Measurements from ENCODE around the gene MTF1. TPM values are rescaled to one million over a fixed set of nuclear protein-coding genes. Genes with fewer than 3 reads are reported as not detected.

Gene MTF1
- total RNA-seq, 2 experiments from 2014 or later: 21.0 to 22.5 TPM

GRCh38 chr1:37861151-37861550, 1.8 kb upstream of the MTF1 start:
- Mint-ChIP-seq H3K36me3 (ENCODE audit: low read depth) (peaks cover 30% of the 10 kb centered on the region), H3K4me1 (peaks cover 27% of the 10 kb centered on the region), H3K4me3 (no peak overlapping the region), H3K27ac (no peak overlapping the region), H3K9me3 (no peaks in the 10 kb centered on the region), H3K27me3 (no peaks in the 10 kb centered on the region)
- ChIA-PET POLR2A (no interaction called here), CTCF (interaction anchor here (1.1 to 2.6 kb wide), 3 partner anchors 10 to 234 kb away, joined by 3 to 13 read pairs (median 12); no protein-coding TSS in a partner anchor)
- no peak for DNase-seq

GRCh38 chr1:37860346-37860666, 914 bp upstream of the MTF1 start:
- Mint-ChIP-seq H3K4me3 (peak overlapping the region; percentile 93), H3K27ac (peak overlapping the region; percentile 97), H3K27me3 (no peaks in the 10 kb centered on the region), H3K36me3 (ENCODE audit: low read depth) (peaks cover 28% of the 10 kb centered on the region), H3K4me1 (peaks cover 27% of the 10 kb centered on the region), H3K9me3 (no peaks in the 10 kb centered on the region)
- POLR2A ChIA-PET: no interaction called here
- DNase-seq: no peak
- CTCF ChIA-PET: interaction anchor here (0.6 to 2.6 kb wide), 20 partner anchors 9 to 382 kb away, joined by 3 to 16 read pairs (median 4); partner anchors contain the start of genes C1orf122 and YRDC

- no peaks in the 10 kb centered on the region for H3K27me3 Mint-ChIP-seq
- peak overlapping the region; percentile 93 for H3K4me3 Mint-ChIP-seq
- no peaks in the 10 kb centered on the region for H3K9me3 Mint-ChIP-seq
- CTCF ChIA-PET: interaction anchor here (0.7 to 2.6 kb wide), 24 partner anchors 8 to 381 kb away, joined by 3 to 16 read pairs (median 4); partner anchors contain the start of genes C1orf122, GNL2 and YRDC
- DNase-seq: no peak
- peaks cover 30% of the 10 kb centered on the region for H3K36me3 Mint-ChIP-seq (ENCODE audit: low read depth)
- peaks cover 34% of the 10 kb centered on the region for H3K4me1 Mint-ChIP-seq
- peak overlapping the region; percentile 97 for H3K27ac Mint-ChIP-seq
- POLR2A ChIA-PET: interaction anchor here (2.0 kb wide), 1 partner anchor 51 kb away, joined by 8 read pairs; the partner anchor contains the start of genes C1orf122 and YRDC
Measured at GRCh38 chr1:37858931-37859506, 373 bp downstream of the MTF1 start.

- H3K36me3 Mint-ChIP-seq (ENCODE audit: low read depth): peaks cover 34% of the 10 kb centered on the region
- H3K9me3 Mint-ChIP-seq: no peaks in the 10 kb centered on the region
- H3K27me3 Mint-ChIP-seq: no peaks in the 10 kb centered on the region
- ChIA-PET POLR2A (no interaction called here), CTCF (interaction anchor here (1.0 to 1.8 kb wide), 2 partner anchors 14 to 258 kb away, joined by 4 to 6 read pairs; partner anchors contain the start of gene GNL2)
- no peak overlapping the region for H3K27ac Mint-ChIP-seq
- H3K4me1 Mint-ChIP-seq: peaks cover 41% of the 10 kb centered on the region
- no peak for DNase-seq
- no peak overlapping the region for H3K4me3 Mint-ChIP-seq
Measured at GRCh38 chr1:37854406-37854805, 5.0 kb downstream of the MTF1 start.

- no peak overlapping the region for H3K27ac Mint-ChIP-seq
- peaks cover 38% of the 10 kb centered on the region for H3K4me1 Mint-ChIP-seq
- ChIA-PET POLR2A (no interaction called here), CTCF (interaction anchor here (1.0 to 1.6 kb wide), 4 partner anchors 10 to 257 kb away, joined by 3 to 4 read pairs (median 3); partner anchors contain the start of gene GNL2)
- no peak overlapping the region for H3K4me3 Mint-ChIP-seq
- H3K9me3 Mint-ChIP-seq: no peaks in the 10 kb centered on the region
- H3K36me3 Mint-ChIP-seq (ENCODE audit: low read depth): peaks cover 39% of the 10 kb centered on the region
- no peaks in the 10 kb centered on the region for H3K27me3 Mint-ChIP-seq
- no peak for DNase-seq
Measured at GRCh38 chr1:37853157-37853556, 6.2 kb downstream of the MTF1 start.

GRCh38 chr1:37851782-37852210, 7.6 kb downstream of the MTF1 start:
- ChIA-PET CTCF (interaction anchor here (0.7 to 2.0 kb wide), 7 partner anchors 8 to 80 kb away, joined by 3 to 12 read pairs (median 4); partner anchors contain the start of genes C1orf122, MTF1 and YRDC), POLR2A (interaction anchor here (0.6 kb wide), 1 partner anchor 171 kb away, joined by 4 read pairs; no protein-coding TSS in a partner anchor)
- Mint-ChIP-seq H3K27ac (no peak overlapping the region), H3K9me3 (no peaks in the 10 kb centered on the region), H3K36me3 (ENCODE audit: low read depth) (peaks cover 36% of the 10 kb centered on the region), H3K4me3 (no peak overlapping the region), H3K4me1 (peaks cover 34% of the 10 kb centered on the region), H3K27me3 (no peaks in the 10 kb centered on the region)
- DNase-seq: no peak

GRCh38 chr1:37851262-37851661, 8.1 kb downstream of the MTF1 start:
- Mint-ChIP-seq H3K27me3 (no peaks in the 10 kb centered on the region), H3K4me1 (peaks cover 38% of the 10 kb centered on the region), H3K36me3 (ENCODE audit: low read depth) (peaks cover 36% of the 10 kb centered on the region), H3K27ac (no peak overlapping the region), H3K4me3 (no peak overlapping the region), H3K9me3 (no peaks in the 10 kb centered on the region)
- no peak for DNase-seq
- ChIA-PET CTCF (interaction anchor here (0.7 to 2.0 kb wide), 7 partner anchors 9 to 167 kb away, joined by 3 to 12 read pairs (median 4); partner anchors contain the start of genes C1orf122, MTF1 and YRDC), POLR2A (interaction anchor here (0.6 to 0.7 kb wide), 2 partner anchors 161 to 171 kb away, joined by 3 to 4 read pairs; no protein-coding TSS in a partner anchor)

- no peak overlapping the region for H3K27ac Mint-ChIP-seq
- CTCF ChIA-PET: interaction anchor here (0.8 to 2.0 kb wide), 5 partner anchors 9 to 168 kb away, joined by 3 to 12 read pairs (median 5); partner anchors contain the start of gene MTF1
- no peak for DNase-seq
- peaks cover 45% of the 10 kb centered on the region for H3K4me1 Mint-ChIP-seq
- H3K36me3 Mint-ChIP-seq (ENCODE audit: low read depth): peaks cover 39% of the 10 kb centered on the region
- H3K9me3 Mint-ChIP-seq: no peaks in the 10 kb centered on the region
- no peaks in the 10 kb centered on the region for H3K27me3 Mint-ChIP-seq
- H3K4me3 Mint-ChIP-seq: no peak overlapping the region
- POLR2A ChIA-PET: interaction anchor here (0.7 kb wide), 1 partner anchor 161 kb away, joined by 3 read pairs; no protein-coding TSS in a partner anchor
Measured at GRCh38 chr1:37850352-37850955, 8.9 kb downstream of the MTF1 start.

GRCh38 chr1:37849480-37849879, 9.9 kb downstream of the MTF1 start:
- Mint-ChIP-seq H3K27me3 (no peaks in the 10 kb centered on the region), H3K9me3 (no peaks in the 10 kb centered on the region), H3K4me1 (peaks cover 43% of the 10 kb centered on the region), H3K36me3 (ENCODE audit: low read depth) (peaks cover 36% of the 10 kb centered on the region), H3K27ac (no peak overlapping the region), H3K4me3 (no peak overlapping the region)
- CTCF ChIA-PET: interaction anchor here (0.6 kb wide), 1 partner anchor 107 kb away, joined by 3 read pairs; no protein-coding TSS in a partner anchor
- DNase-seq: no peak
- POLR2A ChIA-PET: no interaction called here

GRCh38 chr1:37846647-37847339, 12.6 kb downstream of the MTF1 start:
- Mint-ChIP-seq H3K4me3 (peak overlapping the region; percentile 70), H3K27ac (peak overlapping the region; percentile 84), H3K36me3 (ENCODE audit: low read depth) (peaks cover 27% of the 10 kb centered on the region), H3K9me3 (no peaks in the 10 kb centered on the region), H3K4me1 (peaks cover 36% of the 10 kb centered on the region), H3K27me3 (no peaks in the 10 kb centered on the region)
- DNase-seq: no peak
- CTCF ChIA-PET: interaction anchor here (1.0 to 2.0 kb wide), 2 partner anchors 13 to 30 kb away, joined by 3 to 8 read pairs; partner anchors contain the start of gene MTF1
- POLR2A ChIA-PET: no interaction called here

- no peak for DNase-seq
- POLR2A ChIA-PET: no interaction called here
- Mint-ChIP-seq H3K27ac (no peak overlapping the region), H3K36me3 (ENCODE audit: low read depth) (peaks cover 31% of the 10 kb centered on the region), H3K9me3 (no peaks in the 10 kb centered on the region), H3K27me3 (no peaks in the 10 kb centered on the region), H3K4me3 (no peak overlapping the region), H3K4me1 (peaks cover 36% of the 10 kb centered on the region)
- CTCF ChIA-PET: interaction anchor here (0.6 kb wide), 1 partner anchor 46 kb away, joined by 5 read pairs; no protein-coding TSS in a partner anchor
Measured at GRCh38 chr1:37845786-37846185, 13.6 kb downstream of the MTF1 start.

GRCh38 chr1:37845049-37845646, 14.2 kb downstream of the MTF1 start:
- Mint-ChIP-seq H3K27me3 (no peaks in the 10 kb centered on the region), H3K36me3 (ENCODE audit: low read depth) (peaks cover 34% of the 10 kb centered on the region), H3K9me3 (no peaks in the 10 kb centered on the region), H3K27ac (no peak overlapping the region), H3K4me1 (peaks cover 36% of the 10 kb centered on the region), H3K4me3 (no peak overlapping the region)
- ChIA-PET POLR2A (no interaction called here), CTCF (interaction anchor here (1.1 to 1.3 kb wide), 2 partner anchors 15 to 22 kb away, joined by 3 to 4 read pairs; partner anchors contain the start of gene MTF1)
- no peak for DNase-seq
